ENCODE measurements around the gene PIK3R5. TPM values are rescaled to one million over a fixed set of nuclear protein-coding genes. Genes with fewer than 3 reads are reported as not detected.

The PIK3R5 gene
- total RNA-seq, 2 experiments from 2014 or later = 153 to 159 TPM

DNA sequence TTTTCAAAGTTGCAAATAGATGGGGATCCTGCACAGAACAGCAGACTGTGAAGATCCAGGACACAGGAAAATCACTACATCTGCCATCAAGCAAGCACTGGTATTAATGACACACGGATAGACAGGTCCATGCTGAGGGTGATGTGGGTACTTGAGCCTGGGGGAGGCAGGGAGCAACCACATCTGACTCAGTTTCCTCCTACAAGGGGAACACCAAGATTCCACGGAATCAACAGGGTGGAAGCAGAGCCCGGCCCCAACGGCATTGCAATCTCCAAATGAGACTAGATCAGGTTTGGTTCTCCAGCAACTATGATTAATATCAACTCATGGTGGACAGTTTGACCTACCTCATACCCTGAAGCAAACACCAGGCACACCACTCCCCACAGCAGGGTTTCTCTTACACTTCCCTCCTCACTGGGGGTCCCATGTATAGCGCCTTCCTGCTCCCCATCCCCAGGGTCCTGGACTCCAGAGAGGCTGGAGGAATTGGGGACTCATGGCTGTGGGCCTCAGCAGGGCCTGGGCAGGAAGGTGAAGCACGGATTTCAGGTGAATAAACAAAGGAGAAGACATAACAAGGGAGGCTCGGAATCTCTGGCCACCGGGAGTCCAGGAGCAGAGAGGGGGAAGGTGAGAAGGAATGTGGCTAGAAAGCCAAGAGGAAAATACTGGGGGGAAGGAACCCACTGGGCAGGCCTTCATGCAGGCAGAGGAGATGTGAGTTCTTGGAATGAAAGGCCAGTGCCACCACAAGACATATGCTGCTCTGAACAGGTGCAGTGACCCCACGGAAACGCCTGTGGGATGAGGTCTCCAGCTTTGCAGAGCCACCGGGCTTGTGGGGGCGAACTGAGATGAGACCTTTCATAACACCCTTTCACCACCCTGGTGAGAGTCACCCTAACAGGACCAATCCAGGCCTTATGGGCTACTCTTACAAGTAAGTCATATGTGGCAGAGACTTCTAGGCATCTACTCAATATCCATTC, 68.6 kb downstream of the PIK3R5 start:
- CTCF ChIA-PET = interaction anchor here (2.5 kb wide), 1 partner anchor 101 kb away, joined by 16 read pairs; no protein-coding TSS in a partner anchor
- Histone ChIP-seq H3K36me3 (ENCODE audit: insufficient read depth, low read length) (peaks cover 80% of the 10 kb centered on the region), H3K4me3 (ENCODE audit: low read length) (no peak overlapping the region), H3K27me3 (ENCODE audit: control insufficient read depth in 1 of 2, insufficient read depth in 2 of 2, low read length in 2 of 2) (no peaks in the 10 kb centered on the region), H3K27ac (ENCODE audit: low read depth in 1 of 2, low read length in 2 of 2) (no peak overlapping the region), H3K9me3 (ENCODE audit: control insufficient read depth in 1 of 2, insufficient read depth in 1 of 2, low read length in 2 of 2) (no peaks in the 10 kb centered on the region), H3K4me1 (ENCODE audit: insufficient read depth, low read length) (peaks cover 76% of the 10 kb centered on the region)
- Mint-ChIP-seq H3K27me3 (no peaks in the 10 kb centered on the region), H3K4me3 (peak overlapping the region; percentile 21), H3K4me1 (ENCODE audit: low read depth) (peaks cover 78% of the 10 kb centered on the region), H3K27ac (peak overlapping the region; percentile 93), H3K9me3 (no peaks in the 10 kb centered on the region), H3K36me3 (ENCODE audit: low read depth) (peaks cover 90% of the 10 kb centered on the region)
- ATAC-seq (ENCODE audit: poor library complexity) (no peak), DNase-seq (peak in 1 of 14 experiments; percentile 29)
- TF ChIP-seq, protein P1, sequence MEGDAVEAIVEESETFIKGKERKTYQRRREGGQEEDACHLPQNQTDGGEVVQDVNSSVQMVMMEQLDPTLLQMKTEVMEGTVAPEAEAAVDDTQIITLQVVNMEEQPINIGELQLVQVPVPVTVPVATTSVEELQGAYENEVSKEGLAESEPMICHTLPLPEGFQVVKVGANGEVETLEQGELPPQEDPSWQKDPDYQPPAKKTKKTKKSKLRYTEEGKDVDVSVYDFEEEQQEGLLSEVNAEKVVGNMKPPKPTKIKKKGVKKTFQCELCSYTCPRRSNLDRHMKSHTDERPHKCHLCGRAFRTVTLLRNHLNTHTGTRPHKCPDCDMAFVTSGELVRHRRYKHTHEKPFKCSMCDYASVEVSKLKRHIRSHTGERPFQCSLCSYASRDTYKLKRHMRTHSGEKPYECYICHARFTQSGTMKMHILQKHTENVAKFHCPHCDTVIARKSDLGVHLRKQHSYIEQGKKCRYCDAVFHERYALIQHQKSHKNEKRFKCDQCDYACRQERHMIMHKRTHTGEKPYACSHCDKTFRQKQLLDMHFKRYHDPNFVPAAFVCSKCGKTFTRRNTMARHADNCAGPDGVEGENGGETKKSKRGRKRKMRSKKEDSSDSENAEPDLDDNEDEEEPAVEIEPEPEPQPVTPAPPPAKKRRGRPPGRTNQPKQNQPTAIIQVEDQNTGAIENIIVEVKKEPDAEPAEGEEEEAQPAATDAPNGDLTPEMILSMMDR (IDR thresholded peaks at IDR 0.05) = no peak
- intact Hi-C loops (cut with DNase I, micrococcal nuclease) = loop anchor here (5.0 to 10.0 kb wide), 5 partner anchors 45 to 1865 kb away; partner anchors contain the start of genes RPL26 (in 1 of the 2) and SPDYE4 (in 1 of the 2)
- POLR2A ChIA-PET = interaction anchor here (1.0 kb wide), 1 partner anchor 57 kb away, joined by 3 read pairs; no protein-coding TSS in a partner anchor

DNA sequence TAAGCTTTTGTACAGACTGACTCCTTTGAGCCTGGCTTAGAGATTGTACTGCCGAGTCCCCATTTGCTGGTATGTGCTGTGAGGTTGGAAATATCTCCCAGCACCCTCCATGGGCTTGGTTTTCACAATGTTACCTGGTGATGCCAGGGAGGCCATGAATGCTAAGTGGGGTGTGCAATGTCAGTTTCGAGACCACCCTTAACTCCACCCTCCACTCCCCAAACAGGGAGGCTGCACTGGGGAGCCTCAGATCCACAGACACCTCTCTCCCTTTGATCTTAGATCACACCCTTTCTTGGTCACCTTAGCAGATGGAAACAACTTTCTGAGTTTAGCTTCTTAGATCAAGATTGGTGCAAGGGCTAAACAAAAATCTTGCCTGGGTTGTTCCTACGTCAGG, 69.4 kb downstream of the PIK3R5 start:
- peaks cover 69% of the 10 kb centered on the region for H3K4me1 Mint-ChIP-seq (ENCODE audit: low read depth)

More for the DNA sequence above, 69.4 kb downstream of the PIK3R5 start:
- intact Hi-C loops (cut with DNase I, micrococcal nuclease) = loop anchor here (5.0 to 10.0 kb wide), 5 partner anchors 46 to 1864 kb away; partner anchors contain the start of genes RPL26 (in 1 of the 2) and SPDYE4 (in 1 of the 2)
- TF ChIP-seq, protein P1 (IDR thresholded peaks at IDR 0.05) = no peak
- Mint-ChIP-seq H3K4me3 (no peak overlapping the region), H3K9me3 (no peaks in the 10 kb centered on the region), H3K27ac (peak overlapping the region; percentile 93), H3K36me3 (ENCODE audit: low read depth) (peaks cover 85% of the 10 kb centered on the region), H3K27me3 (no peaks in the 10 kb centered on the region)
- ChIA-PET CTCF (interaction anchor here (2.2 to 2.5 kb wide), 2 partner anchors 102 to 107 kb away, joined by 6 to 16 read pairs; no protein-coding TSS in a partner anchor), POLR2A (interaction anchor here (1.0 kb wide), 1 partner anchor 58 kb away, joined by 3 read pairs; no protein-coding TSS in a partner anchor)
- DNase-seq (no peak), ATAC-seq (ENCODE audit: poor library complexity) (no peak)
- Histone ChIP-seq H3K9me3 (ENCODE audit: control insufficient read depth in 1 of 2, insufficient read depth in 1 of 2, low read length in 2 of 2) (no peaks in the 10 kb centered on the region), H3K4me3 (ENCODE audit: low read length) (no peak overlapping the region), H3K27me3 (ENCODE audit: control insufficient read depth in 1 of 2, insufficient read depth in 2 of 2, low read length in 2 of 2) (no peaks in the 10 kb centered on the region), H3K27ac (ENCODE audit: low read depth in 1 of 2, low read length in 2 of 2) (no peak overlapping the region), H3K4me1 (ENCODE audit: insufficient read depth, low read length) (peaks cover 73% of the 10 kb centered on the region), H3K36me3 (ENCODE audit: insufficient read depth, low read length) (peaks cover 78% of the 10 kb centered on the region)

All from CD4-positive, alpha-beta T cell (primary cell).